Stomach (tissue), 9 donors: Measurements from ENCODE around the gene RELN. TPM values are rescaled to one million over a fixed set of nuclear protein-coding genes. Genes with fewer than 3 reads are reported as not detected.

ENCODE experiments used
- DNase-seq, 2 donors: peaks; one replicate each; pipeline versions ENCODE4 v3.0.0 to v3.0.0-alpha.2; 2013 to 2019
- H3K27ac ChIP-seq, 5 donors: fragments of 200-600 bp in 4 of 5; sonication (generic) in 4 of 5; one replicate each; pipeline ENCODE4 v1.5.1; 2013 to 2019; ENCODE audit warnings: mild to moderate bottlenecking in 1 of 5, moderate library complexity in 1 of 5
- H3K27me3 ChIP-seq, 3 donors: fragments of 200-600 bp; sonication (generic); one replicate each; pipeline ENCODE4 v1.5.1; 2017 to 2019; ENCODE audit warnings: mixed run types in 1 of 3
- H3K36me3 ChIP-seq, 4 donors: fragments of 200-600 bp; sonication (generic); 1 replicate in 3 of 4; 2 replicates in 1 of 4; pipeline ENCODE4 v1.5.1; 2016 to 2019
- H3K4me1 ChIP-seq, 4 donors: fragments of 200-600 bp; sonication (generic); one replicate each; pipeline ENCODE4 v1.5.1; 2016 to 2019
- H3K4me3 ChIP-seq, 4 donors: fragments of 200-600 bp; sonication (generic) in 3 of 4; one replicate each; pipeline ENCODE4 v1.5.1; 2016 to 2019; ENCODE audit warnings: mild to moderate bottlenecking in 1 of 4
- H3K9me3 ChIP-seq, 4 donors: fragments of 200-600 bp; sonication (generic); one replicate each; pipeline ENCODE4 v1.5.1; 2016 to 2019
- CTCF ChIP-seq, 7 experiments: fragments of 450-650 bp in 4 of 7; fragments of 200-600 bp in 3 of 7; sonication (generic) in 3 of 7; IDR thresholded peaks; one replicate each; pipeline ENCODE4 v1.5.1; 2016 to 2019; ENCODE audit warnings: antibody characterized with exemption in 7 of 7, control low read depth in 2 of 7, mild to moderate bottlenecking in 1 of 7
- EP300 ChIP-seq: sonication (generic); formaldehyde crosslinking; IDR thresholded peaks from one replicate; pipeline ENCODE4 v1.6.1; 2017; ENCODE audit warnings: antibody characterized with exemption
- POLR2A ChIP-seq, 4 donors: fragments of 450-650 bp; IDR thresholded peaks; one replicate each; pipeline ENCODE4 v1.6.1; 2016; ENCODE audit warnings: antibody characterized with exemption in 4 of 4, control low read depth in 2 of 4, mild to moderate bottlenecking in 1 of 4, moderate library complexity in 1 of 4
- POLR2AphosphoS5 ChIP-seq, 3 donors: sonication (generic); formaldehyde crosslinking; IDR thresholded peaks; one replicate each; pipeline ENCODE4 v1.6.1; 2016; ENCODE audit warnings: antibody characterized with exemption in 3 of 3
- WGBS, 5 donors: extraction: QIAGEN DNeasy Blood & Tissue Kit in 3 of 5; methylation state at CpG; one replicate each; pipeline versions ENCODE4 v1.1.5 to v1.1.7; 2013 to 2018; 5-methylcytosine and 5-hydroxymethylcytosine counted together
- intact Hi-C: fragments of 100-400 bp; cut with DNase I; formaldehyde crosslinking; loops from one replicate; pipeline ENCODE4 v1.15.1; 2023; ENCODE audit warnings: low total_unique reads
- polyA plus RNA-seq, 3 donors: library from polyadenylated mRNA; stranded (reverse); fragments of 200-250 nt; gene quantifications; one replicate each; pipeline ENCODE4 v1.2.3, GENCODE V29; 2013
- total RNA-seq, 5 donors: library from RNA; depleted of rRNA; stranded (reverse); fragments of >200 nt; gene quantifications; one replicate each; pipeline versions ENCODE4 v1.1.0 to v1.2.3, GENCODE V29; 2014 to 2016
- donor health status: healthy with polysubstance abuse.
- donor health status: Bipolar disorder and iron deficiency.
- donor health status: healthy.

Gene RELN
- total and polyA plus RNA-seq, 8 donors: 0.19 to 14.3 (median 2.2) TPM

GRCh38 chr7:103928581-103928980 lies 60.9 kb downstream of the RELN start:
- no peaks in the 10 kb centered on the region for H3K4me1 ChIP-seq

GRCh38 chr7:103924184-103924583 lies 65.3 kb downstream of the RELN start:
- TF ChIP-seq POLR2A (IDR thresholded peaks at IDR 0.05) (no peak), POLR2AphosphoS5 (IDR thresholded peaks at IDR 0.05) (no peak), EP300 (no peak), CTCF (IDR thresholded peaks at IDR 0.05) (no peak)
- WGBS, 5 donors: 65 to 68% (median 66%) methylated on average over 4 of the region's 4 CpGs
- Histone ChIP-seq H3K27ac (no peak overlapping the region), H3K4me3 (no peak overlapping the region), H3K36me3 (no peaks in the 10 kb centered on the region), H3K9me3 (no peaks in the 10 kb centered on the region), H3K4me1 (no peaks in the 10 kb centered on the region), H3K27me3 (no peaks in the 10 kb centered on the region)
- no peak for DNase-seq
- intact Hi-C loops: no loop called here

More at GRCh38 chr7:103928581-103928980, 60.9 kb downstream of the RELN start:
- WGBS, 5 donors: 41 to 61% (median 52%) methylated on average over 1 of the region's 1 CpG
- intact Hi-C loops: no loop called here
- no peak for TF ChIP-seq CTCF (IDR thresholded peaks at IDR 0.05)
- no peak for TF ChIP-seq POLR2A (IDR thresholded peaks at IDR 0.05)
- no peak for TF ChIP-seq EP300
- no peak for TF ChIP-seq POLR2AphosphoS5 (IDR thresholded peaks at IDR 0.05)
- Histone ChIP-seq H3K27me3 (no peaks in the 10 kb centered on the region), H3K4me3 (no peak overlapping the region), H3K36me3 (no peaks in the 10 kb centered on the region), H3K27ac (no peak overlapping the region), H3K9me3 (no peaks in the 10 kb centered on the region)
- no peak for DNase-seq

DNA sequence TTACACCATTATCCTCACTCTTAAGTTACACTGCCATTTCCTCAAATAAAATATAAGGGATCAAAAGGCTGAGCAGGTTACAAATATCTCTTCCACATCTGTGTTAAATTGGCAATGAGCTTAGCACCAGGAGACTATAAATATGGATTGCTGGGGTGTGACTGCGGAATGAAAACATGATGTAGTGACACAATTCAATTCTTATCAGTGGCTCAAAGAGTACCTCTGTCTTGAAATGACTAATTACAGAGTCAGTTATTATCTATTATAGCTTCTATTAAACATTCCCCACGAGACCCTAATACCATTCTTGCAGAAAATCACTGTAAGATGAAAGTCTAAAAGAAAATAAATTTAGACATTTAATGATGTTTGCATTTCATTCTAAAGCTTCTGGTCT lies 67.1 kb downstream of the RELN start:
- DNase-seq: no peak
- Histone ChIP-seq H3K27ac (no peak overlapping the region), H3K36me3 (no peaks in the 10 kb centered on the region), H3K4me1 (no peaks in the 10 kb centered on the region), H3K4me3 (no peak overlapping the region), H3K9me3 (no peaks in the 10 kb centered on the region), H3K27me3 (no peaks in the 10 kb centered on the region)
- WGBS, 5 donors: 42 to 53% (median 48%) methylated on average over 2 of the region's 2 CpGs
- TF ChIP-seq POLR2AphosphoS5 (IDR thresholded peaks at IDR 0.05): no peak
- no peak for TF ChIP-seq CTCF (IDR thresholded peaks at IDR 0.05)
- TF ChIP-seq POLR2A (IDR thresholded peaks at IDR 0.05): no peak
- intact Hi-C loops: no loop called here

DNA sequence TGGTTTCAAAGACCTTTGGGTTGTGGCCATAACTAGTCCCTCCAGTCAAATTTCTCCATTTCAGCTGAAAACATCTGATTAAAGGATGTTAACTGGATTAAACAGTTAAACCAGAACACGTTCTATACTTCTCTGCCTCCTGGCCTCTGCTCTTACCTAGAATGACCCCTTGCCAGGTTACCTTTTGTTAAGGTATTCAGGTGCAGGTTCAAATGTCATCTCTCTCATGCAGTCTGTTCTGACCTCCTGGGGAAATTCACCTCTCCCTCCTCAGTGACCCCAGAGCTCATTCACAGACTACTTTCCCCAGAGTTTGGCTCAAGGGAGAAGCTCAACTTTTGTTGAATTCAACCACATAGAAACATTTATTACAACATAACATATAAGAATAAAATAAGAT lies 67.8 kb downstream of the RELN start:
- Histone ChIP-seq H3K9me3 (no peaks in the 10 kb centered on the region), H3K4me1 (no peaks in the 10 kb centered on the region), H3K27ac (no peak overlapping the region), H3K27me3 (no peaks in the 10 kb centered on the region), H3K4me3 (no peak overlapping the region), H3K36me3 (no peaks in the 10 kb centered on the region)
- intact Hi-C loops: no loop called here
- DNase-seq: no peak
- TF ChIP-seq POLR2A (IDR thresholded peaks at IDR 0.05) (no peak), POLR2AphosphoS5 (IDR thresholded peaks at IDR 0.05) (no peak), EP300 (no peak), CTCF (IDR thresholded peaks at IDR 0.05) (no peak)
- 24 to 69% (median 46%) methylated on average over 1 of the region's 1 CpG for whole genome bisulfite sequencing, 5 donors
